ENCODE measurements around the gene MYO16. TPM values are rescaled to one million over a fixed set of nuclear protein-coding genes. Genes with fewer than 3 reads are reported as not detected.

The MYO16 gene
- total and polyA plus RNA-seq, 8 donors, result 0.03 to 0.47 (median 0.16) TPM

DNA sequence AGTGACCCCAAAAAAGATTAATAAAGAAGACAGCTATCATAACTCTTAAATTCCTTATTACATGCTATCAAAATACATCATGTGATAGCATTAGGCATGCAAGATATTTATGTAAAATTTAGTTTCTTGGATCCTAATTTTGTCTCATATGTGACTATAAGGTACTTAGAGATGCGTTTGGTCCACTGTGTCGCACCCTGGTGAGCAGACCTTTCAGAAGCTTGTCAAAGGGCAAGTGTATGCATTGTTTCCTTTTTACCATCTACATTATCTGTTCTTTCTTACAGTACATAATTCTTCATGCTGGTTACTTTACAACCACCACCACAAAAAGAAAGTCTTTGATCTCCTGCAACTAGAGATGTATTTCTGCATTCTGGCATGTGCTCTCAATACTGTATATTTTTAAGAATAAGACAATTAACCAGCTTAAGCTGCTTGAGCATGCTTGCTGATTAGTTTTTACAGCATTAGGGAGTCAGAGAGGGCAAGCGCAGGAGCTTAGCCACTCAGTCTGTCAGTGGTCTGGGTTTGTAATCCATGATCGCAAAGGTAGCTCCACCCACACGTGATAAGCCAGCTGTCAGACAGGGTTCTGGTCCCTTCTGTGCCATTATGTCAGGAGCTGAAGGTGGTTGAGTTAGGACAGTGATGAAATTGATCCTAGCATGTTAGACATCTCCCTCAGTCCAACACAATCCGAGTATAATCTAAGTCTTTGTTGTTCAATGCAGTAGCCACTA, 500.9 kb downstream of the MYO16 start:
- ATAC-seq (no peak), FAIRE-seq (no peak), DNase-seq (no peak)
- TF ChIP-seq, protein P1, sequence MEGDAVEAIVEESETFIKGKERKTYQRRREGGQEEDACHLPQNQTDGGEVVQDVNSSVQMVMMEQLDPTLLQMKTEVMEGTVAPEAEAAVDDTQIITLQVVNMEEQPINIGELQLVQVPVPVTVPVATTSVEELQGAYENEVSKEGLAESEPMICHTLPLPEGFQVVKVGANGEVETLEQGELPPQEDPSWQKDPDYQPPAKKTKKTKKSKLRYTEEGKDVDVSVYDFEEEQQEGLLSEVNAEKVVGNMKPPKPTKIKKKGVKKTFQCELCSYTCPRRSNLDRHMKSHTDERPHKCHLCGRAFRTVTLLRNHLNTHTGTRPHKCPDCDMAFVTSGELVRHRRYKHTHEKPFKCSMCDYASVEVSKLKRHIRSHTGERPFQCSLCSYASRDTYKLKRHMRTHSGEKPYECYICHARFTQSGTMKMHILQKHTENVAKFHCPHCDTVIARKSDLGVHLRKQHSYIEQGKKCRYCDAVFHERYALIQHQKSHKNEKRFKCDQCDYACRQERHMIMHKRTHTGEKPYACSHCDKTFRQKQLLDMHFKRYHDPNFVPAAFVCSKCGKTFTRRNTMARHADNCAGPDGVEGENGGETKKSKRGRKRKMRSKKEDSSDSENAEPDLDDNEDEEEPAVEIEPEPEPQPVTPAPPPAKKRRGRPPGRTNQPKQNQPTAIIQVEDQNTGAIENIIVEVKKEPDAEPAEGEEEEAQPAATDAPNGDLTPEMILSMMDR (IDR thresholded peaks at IDR 0.05), result no peak
- Histone ChIP-seq H3K4me3 (no peak overlapping the region), H3K27ac (no peak overlapping the region), H3K36me3 (no peaks in the 10 kb centered on the region), H3K27me3 (no peaks in the 10 kb centered on the region), H3K4me1 (no peaks in the 10 kb centered on the region), H3K9me3 (no peaks in the 10 kb centered on the region)
- intact Hi-C loops (cut with DNase I), result no loop called here
- WGBS, 2 donors, result 66 to 74% methylated on average over 6 of the region's 6 CpGs

DNA sequence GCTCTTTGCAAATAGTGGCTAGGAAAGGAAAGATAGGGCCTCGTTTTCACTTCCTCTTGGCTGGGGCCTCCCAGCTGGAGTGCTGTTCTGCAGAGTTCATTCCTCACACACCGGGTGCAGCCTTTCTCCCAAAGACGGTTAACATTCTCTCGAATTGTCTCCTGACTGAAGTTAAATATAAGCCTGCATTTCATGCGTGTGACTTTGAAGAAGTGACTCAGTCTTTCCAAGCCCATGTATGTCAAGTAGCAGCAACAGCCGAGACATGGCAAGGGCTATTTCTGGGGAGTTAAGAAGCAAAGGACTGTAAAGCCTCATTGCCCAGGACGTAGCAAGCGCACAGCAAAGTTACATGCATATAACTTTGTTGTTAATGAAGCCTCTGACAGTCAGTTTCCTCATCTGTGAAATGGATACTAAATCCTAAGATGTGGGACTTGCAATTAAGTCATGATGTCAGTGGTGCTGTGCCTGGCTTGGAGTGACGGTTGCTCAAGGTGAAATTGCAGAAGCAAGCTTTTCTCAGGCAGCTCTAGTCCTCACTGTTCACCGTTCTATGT, 502.4 kb downstream of the MYO16 start:
- intact Hi-C loops (cut with DNase I), result no loop called here
- peak in 1 of 4 donors; percentile 58 for ATAC-seq
- no peak for FAIRE-seq
- Histone ChIP-seq H3K27ac (no peak overlapping the region), H3K36me3 (no peaks in the 10 kb centered on the region), H3K4me3 (no peak overlapping the region), H3K4me1 (no peaks in the 10 kb centered on the region), H3K27me3 (no peaks in the 10 kb centered on the region), H3K9me3 (no peaks in the 10 kb centered on the region)
- 41 to 43% methylated on average over 10 of the region's 10 CpGs for WGBS, 2 donors
- TF ChIP-seq, protein P1 (IDR thresholded peaks at IDR 0.05), result no peak
- DNase-seq, result no peak

DNA sequence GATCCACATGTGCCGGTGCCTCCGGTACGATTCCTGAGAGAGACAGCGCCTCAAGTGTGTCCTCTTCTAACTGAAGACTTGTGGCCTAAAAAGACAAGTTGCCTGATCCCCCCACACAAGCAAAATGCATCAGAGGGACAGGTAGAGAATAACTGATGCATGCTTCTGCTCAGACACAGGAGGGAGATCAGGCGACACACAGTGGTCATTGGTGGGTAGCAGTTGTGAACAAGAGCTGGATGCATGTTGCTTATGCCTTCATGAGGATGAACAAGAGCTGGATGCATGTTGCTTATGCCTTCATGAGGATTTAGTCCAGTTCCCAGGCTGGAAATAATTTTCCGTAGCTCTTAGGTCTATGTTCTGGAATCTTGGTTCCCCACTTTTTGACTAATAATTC, 505.6 kb downstream of the MYO16 start:
- TF ChIP-seq, protein P1 (IDR thresholded peaks at IDR 0.05), result no peak
- intact Hi-C loops (cut with DNase I), result no loop called here
- no peak overlapping the region for H3K27ac ChIP-seq
- H3K4me3 ChIP-seq, result no peak overlapping the region
- H3K9me3 ChIP-seq, result no peaks in the 10 kb centered on the region
- FAIRE-seq (no peak), ATAC-seq (no peak), DNase-seq (no peak)
- H3K36me3 ChIP-seq, result no peaks in the 10 kb centered on the region
- peaks cover 0 to 1% (median 0%) of the 10 kb centered on the region in 4 donors for H3K27me3 ChIP-seq
- no peaks in the 10 kb centered on the region for H3K4me1 ChIP-seq
- 79 to 81% methylated on average over 6 of the region's 6 CpGs for WGBS, 2 donors

GRCh38 chr13:109136873-109137272, 507.5 kb downstream of the MYO16 start:
- Histone ChIP-seq H3K27ac (no peak overlapping the region), H3K4me1 (no peaks in the 10 kb centered on the region), H3K27me3 (peaks cover 0 to 15% (median 0%) of the 10 kb centered on the region in 4 donors), H3K4me3 (no peak overlapping the region), H3K9me3 (no peaks in the 10 kb centered on the region), H3K36me3 (no peaks in the 10 kb centered on the region)
- ATAC-seq (no peak), FAIRE-seq (no peak), DNase-seq (no peak)
- intact Hi-C loops (cut with DNase I), result no loop called here
- TF ChIP-seq, protein P1 (IDR thresholded peaks at IDR 0.05), result no peak
- WGBS, 2 donors, result 67 to 87% methylated on average over 2 of the region's 2 CpGs

GRCh38 chr13:109139346-109139745, 509.9 kb downstream of the MYO16 start:
- no peaks in the 10 kb centered on the region for H3K4me1 ChIP-seq
- no peak overlapping the region for H3K4me3 ChIP-seq
- ATAC-seq, result no peak
- TF ChIP-seq, protein P1 (IDR thresholded peaks at IDR 0.05), result no peak
- H3K27ac ChIP-seq, result no peak overlapping the region
- 88 to 93% methylated on average over 9 of the region's 9 CpGs for WGBS, 2 donors
- H3K36me3 ChIP-seq, result no peaks in the 10 kb centered on the region
- no peak for FAIRE-seq
- H3K27me3 ChIP-seq, result peaks cover 0 to 15% (median 0%) of the 10 kb centered on the region in 4 donors
- DNase-seq, result no peak
- no peaks in the 10 kb centered on the region for H3K9me3 ChIP-seq
- intact Hi-C loops (cut with DNase I), result no loop called here
